WTC11 (cell line): ENCODE results near the gene PHAF1. TPM values are rescaled to one million over a fixed set of nuclear protein-coding genes. Genes with fewer than 3 reads are reported as not detected.

Experiments
- ATAC-seq: fragments of 200-7000 bp; cut with Tn5 transposase; 2 replicates; pipeline ENCODE4 v1.10.0; 2021; ENCODE audit warnings: mild to moderate bottlenecking, moderate library complexity
- CTCF ChIA-PET: fragments of 300-600 bp; sonication (Branson Sonifier 250); formaldehyde crosslinking; loops from one replicate; lab custom pipeline; 2021; ENCODE audit warnings: antibody characterized with exemption; lab: Charles Lee
- POLR2A ChIA-PET: fragments of 350-600 bp; sonication (Branson Sonifier 250); formaldehyde crosslinking; loops from one replicate; lab custom pipeline; 2021; ENCODE audit warnings: antibody characterized with exemption; lab: Charles Lee
- DNase-seq: peaks from one replicate; pipeline ENCODE4 v3.0.0; 2021; ENCODE audit warnings: low spot score
- H3K27ac Mint-ChIP-seq: 2 replicates; pipeline ENCODE4 v1.8.0; 2021; ENCODE audit warnings: mixed read lengths
- H3K27me3 Mint-ChIP-seq: 2 replicates; pipeline ENCODE4 v1.8.0; 2021; ENCODE audit warnings: low read depth, mild to moderate bottlenecking, moderate library complexity, mixed read lengths
- H3K36me3 Mint-ChIP-seq: 2 replicates; pipeline ENCODE4 v1.8.0; 2021; ENCODE audit warnings: mixed read lengths
- H3K4me1 Mint-ChIP-seq: 2 replicates; pipeline ENCODE4 v1.8.0; 2022; ENCODE audit warnings: mixed read lengths
- H3K4me3 Mint-ChIP-seq: 2 replicates; pipeline ENCODE4 v1.8.0; 2021; ENCODE audit warnings: mild to moderate bottlenecking, moderate library complexity, mixed read lengths
- H3K9me3 Mint-ChIP-seq: 2 replicates; pipeline ENCODE4 v1.8.0; 2021; ENCODE audit warnings: mixed read lengths
- AR ChIP-seq: fragments of 250-450 bp; sonication (Bioruptor Pico); IDR thresholded peaks from 2 replicates; pipeline ENCODE4 v1.9.0; 2021; ENCODE audit warnings: mild to moderate bottlenecking
- ATF1 ChIP-seq: sonication (generic); formaldehyde crosslinking; IDR thresholded peaks from 2 replicates; pipeline ENCODE4 v1.8.1; 2023; ENCODE audit warnings: mild to moderate bottlenecking, moderate library complexity, missing genetic modification reagents
- CDX4 ChIP-seq: fragments of 250-450 bp; sonication (Bioruptor Pico); IDR thresholded peaks from 2 replicates; pipeline ENCODE4 v1.9.0; 2021; ENCODE audit warnings: moderate library complexity, mild to moderate bottlenecking, inconsistent platforms, borderline replicate concordance
- EMX1 ChIP-seq: fragments of 250-450 bp; sonication (Bioruptor Pico); IDR thresholded peaks from 2 replicates; pipeline ENCODE4 v1.8.0; 2021; ENCODE audit warnings: mild to moderate bottlenecking
- ESRRA ChIP-seq: sonication (generic); formaldehyde crosslinking; IDR thresholded peaks from 2 replicates; pipeline ENCODE4 v1.8.1; 2022; ENCODE audit warnings: mild to moderate bottlenecking, missing genetic modification reagents, borderline replicate concordance
- ETV6 ChIP-seq: sonication (generic); formaldehyde crosslinking; IDR thresholded peaks from 2 replicates; pipeline ENCODE4 v1.8.1; 2022; ENCODE audit warnings: mild to moderate bottlenecking, missing genetic modification reagents
- FOXJ3 ChIP-seq: sonication (generic); formaldehyde crosslinking; IDR thresholded peaks from 2 replicates; pipeline ENCODE4 v1.9.0; 2021; ENCODE audit warnings: missing genetic modification reagents, mild to moderate bottlenecking, borderline replicate concordance
- GABPB1 ChIP-seq: sonication (generic); formaldehyde crosslinking; IDR thresholded peaks from 2 replicates; pipeline ENCODE4 v1.8.1; 2023; ENCODE audit warnings: mild to moderate bottlenecking, missing genetic modification reagents
- GRHL2 ChIP-seq: fragments of 250-450 bp; sonication (Bioruptor Pico); IDR thresholded peaks from 2 replicates; pipeline ENCODE4 v1.8.0; 2022; ENCODE audit warnings: mild to moderate bottlenecking, moderate library complexity; ENCODE audit not compliant: insufficient replicate concordance, severe bottlenecking
- IRF1 ChIP-seq: sonication (generic); formaldehyde crosslinking; IDR thresholded peaks from 2 replicates; pipeline ENCODE4 v1.8.0; 2023; ENCODE audit warnings: missing genetic modification reagents
- MLX ChIP-seq: sonication (generic); formaldehyde crosslinking; IDR thresholded peaks from 2 replicates; pipeline ENCODE4 v1.8.1; 2023; ENCODE audit warnings: mild to moderate bottlenecking, missing genetic modification reagents, moderate library complexity
- MYBL2 ChIP-seq: sonication (generic); formaldehyde crosslinking; IDR thresholded peaks from 2 replicates; pipeline ENCODE4 v1.8.1; 2023; ENCODE audit warnings: mild to moderate bottlenecking, moderate library complexity, missing genetic modification reagents
- NFE2L1 ChIP-seq: sonication (generic); formaldehyde crosslinking; IDR thresholded peaks from 2 replicates; pipeline ENCODE4 v1.8.1; 2023; ENCODE audit warnings: missing genetic modification reagents
- OVOL2 ChIP-seq: fragments of 250-450 bp; sonication (Bioruptor Pico); IDR thresholded peaks from 2 replicates; pipeline ENCODE4 v1.9.0; 2021; ENCODE audit warnings: mild to moderate bottlenecking, borderline replicate concordance
- PRRX2 ChIP-seq: fragments of 250-450 bp; sonication (Bioruptor Pico); IDR thresholded peaks from 2 replicates; pipeline ENCODE4 v1.8.0; 2021; ENCODE audit warnings: mild to moderate bottlenecking
- SMAD4 ChIP-seq: sonication (generic); formaldehyde crosslinking; IDR thresholded peaks from 2 replicates; pipeline ENCODE4 v1.8.0; 2022; ENCODE audit warnings: mild to moderate bottlenecking, missing genetic modification reagents
- ZBTB21 ChIP-seq: sonication (generic); formaldehyde crosslinking; IDR thresholded peaks from 2 replicates; pipeline ENCODE4 v1.8.1; 2023; ENCODE audit warnings: mild to moderate bottlenecking, missing genetic modification reagents, borderline replicate concordance
- ZBTB43 ChIP-seq: sonication (generic); formaldehyde crosslinking; IDR thresholded peaks from 2 replicates; pipeline ENCODE4 v1.8.1; 2023; ENCODE audit warnings: mild to moderate bottlenecking, missing genetic modification reagents
- ZMAT4 ChIP-seq: fragments of 250-450 bp; sonication (Bioruptor Pico); IDR thresholded peaks from 2 replicates; pipeline ENCODE4 v1.9.0; 2021; ENCODE audit warnings: mild to moderate bottlenecking
- ZNF121 ChIP-seq: sonication (generic); formaldehyde crosslinking; IDR thresholded peaks from 2 replicates; pipeline ENCODE4 v1.8.0; 2023; ENCODE audit warnings: missing genetic modification reagents
- ZNF138 ChIP-seq: sonication (generic); formaldehyde crosslinking; conservative IDR thresholded peaks from 2 replicates; pipeline ENCODE4 v1.8.1; 2022; ENCODE audit warnings: mild to moderate bottlenecking, moderate library complexity, missing genetic modification reagents
- ZNF219 ChIP-seq: sonication (generic); formaldehyde crosslinking; IDR thresholded peaks from 2 replicates; pipeline ENCODE4 v1.8.0; 2023; ENCODE audit warnings: missing genetic modification reagents, mild to moderate bottlenecking, borderline replicate concordance
- ZNF263 ChIP-seq: sonication (generic); formaldehyde crosslinking; IDR thresholded peaks from 2 replicates; pipeline ENCODE4 v1.8.1; 2022; ENCODE audit warnings: low read depth, mild to moderate bottlenecking, moderate library complexity, missing genetic modification reagents
- ZNF396 ChIP-seq: fragments of 250-450 bp; sonication (Bioruptor Pico); IDR thresholded peaks from 2 replicates; pipeline ENCODE4 v1.8.0; 2021; ENCODE audit warnings: mild to moderate bottlenecking, moderate library complexity, borderline replicate concordance
- ZSCAN18 ChIP-seq: fragments of 250-450 bp; sonication (Bioruptor Pico); IDR thresholded peaks from 2 replicates; pipeline ENCODE4 v2.1.2; 2022; ENCODE audit warnings: mild to moderate bottlenecking, moderate library complexity
- total RNA-seq: library from RNA; stranded (reverse); gene quantifications from 3 replicates; pipeline ENCODE4 v1.2.3, GENCODE V29; 2021

Gene PHAF1
- total RNA-seq, 1 experiment from 2014 or later: 18.8 TPM

GRCh38 chr16:67148656-67149275 is 39.0 kb downstream of the PHAF1 start:
- CTCF ChIA-PET: interaction anchor here (0.6 to 15.3 kb wide), 8 partner anchors 10 to 192 kb away, joined by 3 to 386 read pairs (median 12); partner anchors contain the start of genes CES3, HSF4 and NOL3
- Mint-ChIP-seq H3K4me1 (peaks cover 8% of the 10 kb centered on the region), H3K27ac (no peak overlapping the region), H3K27me3 (peaks cover 37% of the 10 kb centered on the region), H3K4me3 (peak overlapping the region; percentile 48; the same call in 1 of the 2 replicates), H3K36me3 (peaks cover 17% of the 10 kb centered on the region), H3K9me3 (no peaks in the 10 kb centered on the region)
- TF ChIP-seq ZSCAN18 (CRISPR knock-in tag) (no peak), OVOL2 (CRISPR knock-in tag) (no peak), ZMAT4 (CRISPR knock-in tag) (no peak), ZBTB21 (no peak), ZNF121 (CRISPR knock-in tag) (no peak), ZNF219 (CRISPR knock-in tag) (no peak), NFE2L1 (CRISPR knock-in tag) (no peak), ZBTB43 (CRISPR knock-in tag) (no peak), GABPB1 (no peak), AR (CRISPR knock-in tag) (no peak), ZNF263 (CRISPR knock-in tag) (no peak), SMAD4 (CRISPR knock-in tag) (no peak), FOXJ3 (CRISPR knock-in tag) (no peak), ETV6 (CRISPR knock-in tag) (no peak), ZNF138 (CRISPR knock-in tag) (no peak), EMX1 (CRISPR knock-in tag) (no peak), MLX (CRISPR knock-in tag) (no peak)
- no peak for ATAC-seq
- POLR2A ChIA-PET: no interaction called here
- no peak for DNase-seq

GRCh38 chr16:67149276-67150046 is 39.7 kb downstream of the PHAF1 start:
- H3K27ac Mint-ChIP-seq: no peak overlapping the region
- DNase-seq (no peak), ATAC-seq (peak; percentile 41; the same call in 1 of the 2 replicates)
- H3K4me1 Mint-ChIP-seq: peaks cover 8% of the 10 kb centered on the region
- H3K36me3 Mint-ChIP-seq: peaks cover 16% of the 10 kb centered on the region
- H3K4me3 Mint-ChIP-seq: peak overlapping the region; percentile 48
- CTCF ChIA-PET: interaction anchor here (0.6 to 15.3 kb wide), 9 partner anchors 10 to 192 kb away, joined by 3 to 386 read pairs (median 5); partner anchors contain the start of genes CES3, HSF4 and NOL3
- no peaks in the 10 kb centered on the region for H3K9me3 Mint-ChIP-seq
- POLR2A ChIA-PET: no interaction called here
- peaks cover 44% of the 10 kb centered on the region for H3K27me3 Mint-ChIP-seq
- no peak for TF ChIP-seq IRF1 (CRISPR knock-in tag)
- no peak for TF ChIP-seq ZSCAN18 (CRISPR knock-in tag)
- no peak; the same call in 1 of the 2 replicates for TF ChIP-seq ESRRA
- no peak for TF ChIP-seq CDX4 (CRISPR knock-in tag)
- no peak for TF ChIP-seq GRHL2 (CRISPR knock-in tag)
- TF ChIP-seq ZNF396: no peak
- no peak for TF ChIP-seq ATF1 (CRISPR knock-in tag)
- no peak for TF ChIP-seq PRRX2 (CRISPR knock-in tag)
- TF ChIP-seq MYBL2: no peak
